Fibroblast of pulmonary artery (primary cell): ENCODE measurements around the gene RIPK3.
A peak's percentile ranks its signal among the peaks of the same experiment; 100 is the strongest.

ENCODE experiments used
- DNase-seq: peaks from one replicate; pipeline ENCODE4 v3.0.0-alpha.2; 2010; ENCODE audit warnings: low read depth
- H3K4me3 ChIP-seq: replicated peaks from 2 replicates; pipeline ENCODE4 v1.5.1; 2011; ENCODE audit warnings: low read depth, mild to moderate bottlenecking, control low read depth, low read length, moderate library complexity
- CTCF ChIP-seq: IDR thresholded peaks from 2 replicates; pipeline ENCODE4 v1.5.1; 2011; ENCODE audit warnings: mild to moderate bottlenecking, control low read depth, low read length, inconsistent platforms; ENCODE audit errors: missing control alignments

RIPK3 gene

GRCh38 chr14:24334431-24335291, 5.1 kb downstream of the RIPK3 start, which contains the start of gene ADCY4:
ADCY4 (minus strand) TSS chr14:24335071; CDS start chr14:24334652, 419 bp downstream.
- peak within 1 kb of the TSS; percentile 48 for H3K4me3 ChIP-seq
- TF ChIP-seq CTCF, result no peak
- no peak for DNase-seq

- TF ChIP-seq CTCF, result peak; percentile 76
- DNase-seq, result peak; percentile 65
- peak overlapping the region; percentile 7 for H3K4me3 ChIP-seq
Measured at GRCh38 chr14:24332268-24332993, 7.4 kb downstream of the RIPK3 start.

- H3K4me3 ChIP-seq, result no peak overlapping the region
- TF ChIP-seq CTCF, result no peak
- no peak for DNase-seq
Measured at GRCh38 chr14:24331731-24332267, 8.0 kb downstream of the RIPK3 start.

GRCh38 chr14:24330973-24331674, 8.7 kb downstream of the RIPK3 start:
- H3K4me3 ChIP-seq, result no peak overlapping the region
- DNase-seq, result no peak
- TF ChIP-seq CTCF, result no peak

GRCh38 chr14:24329736-24330135, 10.1 kb downstream of the RIPK3 start:
- H3K4me3 ChIP-seq, result no peak overlapping the region
- DNase-seq, result no peak
- no peak for TF ChIP-seq CTCF

GRCh38 chr14:24329073-24329663, 10.6 kb downstream of the RIPK3 start:
- no peak for DNase-seq
- H3K4me3 ChIP-seq, result no peak overlapping the region
- no peak for TF ChIP-seq CTCF
